ENCODE measurements around the gene BCR. TPM values are rescaled to one million over a fixed set of nuclear protein-coding genes. Genes with fewer than 3 reads are reported as not detected.
A peak's percentile ranks its signal among the peaks of the same experiment; 100 is the strongest.

The BCR gene
- total RNA-seq, 2 experiments from 2014 or later, result 60.7 to 63.2 TPM

- DNase-seq, result no peak
- POLR2A ChIA-PET, result interaction anchor here (0.7 to 1.5 kb wide), 5 partner anchors 32 to 108 kb away, joined by 4 to 7 read pairs (median 5); partner anchors contain the start of gene BCR
- no peak overlapping the region for H3K27ac Mint-ChIP-seq
- CTCF ChIA-PET, result interaction anchor here (0.5 to 13.2 kb wide), 22 partner anchors 9 to 584 kb away, joined by 3 to 272 read pairs (median 4); partner anchors contain the start of gene BCR
- no peaks in the 10 kb centered on the region for H3K9me3 Mint-ChIP-seq
- peaks cover 36% of the 10 kb centered on the region for H3K4me1 Mint-ChIP-seq
- H3K27me3 Mint-ChIP-seq, result no peaks in the 10 kb centered on the region
- peaks cover 11% of the 10 kb centered on the region for H3K36me3 Mint-ChIP-seq (ENCODE audit: low read depth)
- no peak overlapping the region for H3K4me3 Mint-ChIP-seq
Measured at GRCh38 chr22:23282516-23282915, 102.2 kb downstream of the BCR start.

GRCh38 chr22:23282986-23283385 is 102.7 kb downstream of the BCR start:
- ChIA-PET CTCF (interaction anchor here (1.3 to 13.2 kb wide), 3 partner anchors 8 to 105 kb away, joined by 4 to 272 read pairs (median 10); partner anchors contain the start of gene BCR), POLR2A (interaction anchor here (1.5 kb wide), 1 partner anchor 106 kb away, joined by 7 read pairs; no protein-coding TSS in a partner anchor)
- DNase-seq, result no peak
- no peak overlapping the region for H3K4me3 Mint-ChIP-seq
- H3K9me3 Mint-ChIP-seq, result no peaks in the 10 kb centered on the region
- H3K36me3 Mint-ChIP-seq (ENCODE audit: low read depth), result peaks cover 11% of the 10 kb centered on the region
- H3K27ac Mint-ChIP-seq, result no peak overlapping the region
- no peaks in the 10 kb centered on the region for H3K27me3 Mint-ChIP-seq
- peaks cover 36% of the 10 kb centered on the region for H3K4me1 Mint-ChIP-seq

- no peak overlapping the region for H3K27ac Mint-ChIP-seq
- ChIA-PET POLR2A (no interaction called here), CTCF (interaction anchor here (13.2 kb wide), 1 partner anchor 106 kb away, joined by 272 read pairs; the partner anchor contains the start of gene BCR)
- H3K4me3 Mint-ChIP-seq, result no peak overlapping the region
- no peak for DNase-seq
- no peaks in the 10 kb centered on the region for H3K9me3 Mint-ChIP-seq
- H3K36me3 Mint-ChIP-seq (ENCODE audit: low read depth), result peaks cover 11% of the 10 kb centered on the region
- peaks cover 29% of the 10 kb centered on the region for H3K4me1 Mint-ChIP-seq
- no peaks in the 10 kb centered on the region for H3K27me3 Mint-ChIP-seq
Measured at GRCh38 chr22:23283591-23284503, 103.5 kb downstream of the BCR start.

GRCh38 chr22:23284504-23285033 is 104.3 kb downstream of the BCR start:
- POLR2A ChIA-PET, result no interaction called here
- Mint-ChIP-seq H3K4me1 (peaks cover 22% of the 10 kb centered on the region), H3K27ac (no peak overlapping the region), H3K9me3 (no peaks in the 10 kb centered on the region), H3K27me3 (no peaks in the 10 kb centered on the region), H3K4me3 (no peak overlapping the region), H3K36me3 (ENCODE audit: low read depth) (peaks cover 13% of the 10 kb centered on the region)
- CTCF ChIA-PET, result interaction anchor here (13.2 kb wide), 1 partner anchor 107 kb away, joined by 272 read pairs; the partner anchor contains the start of gene BCR
- no peak for DNase-seq

- Mint-ChIP-seq H3K4me1 (peaks cover 17% of the 10 kb centered on the region), H3K36me3 (ENCODE audit: low read depth) (peaks cover 19% of the 10 kb centered on the region), H3K4me3 (no peak overlapping the region), H3K9me3 (no peaks in the 10 kb centered on the region), H3K27me3 (no peaks in the 10 kb centered on the region), H3K27ac (no peak overlapping the region)
- CTCF ChIA-PET, result interaction anchor here (13.2 kb wide), 1 partner anchor 107 kb away, joined by 272 read pairs; the partner anchor contains the start of gene BCR
- DNase-seq, result no peak
- POLR2A ChIA-PET, result no interaction called here
Measured at GRCh38 chr22:23285236-23285635, 104.9 kb downstream of the BCR start.

GRCh38 chr22:23285734-23286133 is 105.4 kb downstream of the BCR start:
- ChIA-PET POLR2A (no interaction called here), CTCF (interaction anchor here (13.2 kb wide), 1 partner anchor 108 kb away, joined by 272 read pairs; the partner anchor contains the start of gene BCR)
- DNase-seq, result no peak
- no peak overlapping the region for H3K27ac Mint-ChIP-seq
- no peak overlapping the region for H3K4me3 Mint-ChIP-seq
- H3K9me3 Mint-ChIP-seq, result no peaks in the 10 kb centered on the region
- peaks cover 12% of the 10 kb centered on the region for H3K4me1 Mint-ChIP-seq
- peaks cover 24% of the 10 kb centered on the region for H3K36me3 Mint-ChIP-seq (ENCODE audit: low read depth)
- H3K27me3 Mint-ChIP-seq, result no peaks in the 10 kb centered on the region

- Mint-ChIP-seq H3K9me3 (no peaks in the 10 kb centered on the region), H3K4me1 (peaks cover 8% of the 10 kb centered on the region), H3K27ac (no peak overlapping the region), H3K36me3 (ENCODE audit: low read depth) (peaks cover 24% of the 10 kb centered on the region), H3K27me3 (no peaks in the 10 kb centered on the region), H3K4me3 (no peak overlapping the region)
- ChIA-PET CTCF (interaction anchor here (13.2 kb wide), 1 partner anchor 109 kb away, joined by 272 read pairs; the partner anchor contains the start of gene BCR), POLR2A (no interaction called here)
- DNase-seq, result no peak
Measured at GRCh38 chr22:23286296-23286695, 106.0 kb downstream of the BCR start.

- CTCF ChIA-PET, result interaction anchor here (13.2 kb wide), 1 partner anchor 110 kb away, joined by 272 read pairs; the partner anchor contains the start of gene BCR
- no peaks in the 10 kb centered on the region for H3K4me1 Mint-ChIP-seq
- H3K27ac Mint-ChIP-seq, result no peak overlapping the region
- POLR2A ChIA-PET, result no interaction called here
- H3K36me3 Mint-ChIP-seq (ENCODE audit: low read depth), result peaks cover 24% of the 10 kb centered on the region
- no peaks in the 10 kb centered on the region for H3K9me3 Mint-ChIP-seq
- no peaks in the 10 kb centered on the region for H3K27me3 Mint-ChIP-seq
- DNase-seq, result no peak
- no peak overlapping the region for H3K4me3 Mint-ChIP-seq
Measured at GRCh38 chr22:23287136-23288095, 107.1 kb downstream of the BCR start.

GRCh38 chr22:23288301-23289129 is 108.2 kb downstream of the BCR start:
- no peak overlapping the region for H3K4me3 Mint-ChIP-seq
- no peaks in the 10 kb centered on the region for H3K27me3 Mint-ChIP-seq
- no peak for DNase-seq
- ChIA-PET POLR2A (no interaction called here), CTCF (interaction anchor here (13.2 kb wide), 1 partner anchor 111 kb away, joined by 272 read pairs; the partner anchor contains the start of gene BCR)
- H3K27ac Mint-ChIP-seq, result no peak overlapping the region
- no peaks in the 10 kb centered on the region for H3K4me1 Mint-ChIP-seq
- peaks cover 29% of the 10 kb centered on the region for H3K36me3 Mint-ChIP-seq (ENCODE audit: low read depth)
- H3K9me3 Mint-ChIP-seq, result no peaks in the 10 kb centered on the region

GRCh38 chr22:23289130-23289503 is 108.8 kb downstream of the BCR start:
- no peak for DNase-seq
- Mint-ChIP-seq H3K4me3 (no peak overlapping the region), H3K27me3 (no peaks in the 10 kb centered on the region), H3K36me3 (ENCODE audit: low read depth) (peaks cover 29% of the 10 kb centered on the region), H3K4me1 (no peaks in the 10 kb centered on the region), H3K27ac (no peak overlapping the region), H3K9me3 (no peaks in the 10 kb centered on the region)
- ChIA-PET CTCF (interaction anchor here (1.5 to 13.2 kb wide), 3 partner anchors 19 to 111 kb away, joined by 4 to 272 read pairs (median 5); partner anchors contain the start of gene BCR), POLR2A (interaction anchor here (1.3 kb wide), 1 partner anchor 108 kb away, joined by 3 read pairs; the partner anchor contains the start of gene BCR)

- H3K4me3 Mint-ChIP-seq, result no peak overlapping the region
- H3K4me1 Mint-ChIP-seq, result no peaks in the 10 kb centered on the region
- CTCF ChIA-PET, result interaction anchor here (0.5 to 13.2 kb wide), 15 partner anchors 8 to 160 kb away, joined by 3 to 272 read pairs (median 4); partner anchors contain the start of gene BCR
- POLR2A ChIA-PET, result interaction anchor here (1.3 kb wide), 1 partner anchor 109 kb away, joined by 3 read pairs; the partner anchor contains the start of gene BCR
- no peak overlapping the region for H3K27ac Mint-ChIP-seq
- H3K36me3 Mint-ChIP-seq (ENCODE audit: low read depth), result peaks cover 30% of the 10 kb centered on the region
- DNase-seq, result peak; percentile 63
- H3K9me3 Mint-ChIP-seq, result no peaks in the 10 kb centered on the region
- H3K27me3 Mint-ChIP-seq, result no peaks in the 10 kb centered on the region
Measured at GRCh38 chr22:23289851-23290724, 109.8 kb downstream of the BCR start.
